T-helper 22 cell (primary cell): ENCODE results near the gene PAQR4.

Experiments
- DNase-seq: peaks from one replicate; pipeline ENCODE4 v3.0.0-alpha.2; 2020; ENCODE audit warnings: low read depth

The PAQR4 gene

DNA sequence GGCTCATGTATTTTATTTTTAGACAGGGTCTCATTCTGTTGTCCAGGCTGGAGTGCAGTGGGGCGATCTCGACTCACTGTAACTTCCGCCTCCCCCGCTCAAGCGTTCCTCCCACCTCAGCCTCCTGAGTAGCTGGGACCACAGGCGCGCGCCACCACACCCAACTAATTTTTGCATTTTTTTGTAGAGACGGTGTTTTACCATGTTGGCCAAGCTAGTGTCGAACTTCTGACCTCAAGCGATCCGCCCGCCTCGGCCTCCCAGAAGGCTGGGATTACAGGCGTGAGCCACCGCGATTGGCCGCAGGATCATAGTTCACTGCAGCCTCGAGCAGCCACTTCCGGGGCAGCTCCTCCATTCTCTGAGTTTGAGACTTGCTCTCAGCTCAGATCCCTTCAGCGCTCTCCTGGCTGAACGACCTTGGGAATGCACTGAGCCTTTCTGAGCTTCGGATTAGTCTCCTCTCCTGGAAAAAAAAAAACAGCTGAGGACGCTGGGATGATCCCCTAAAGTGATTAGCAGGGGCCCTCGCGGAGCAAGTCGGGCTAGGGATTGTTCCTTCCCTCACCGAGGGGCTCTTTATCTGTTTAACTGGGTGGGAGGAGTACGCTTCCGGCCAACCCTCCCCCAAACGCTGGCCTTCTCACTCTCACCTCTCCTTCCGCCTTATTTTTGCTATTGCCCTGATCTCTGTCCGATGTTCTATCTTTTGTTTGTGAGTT, 12.2 kb downstream of the PAQR4 start:
- no peak for DNase-seq

- no peak for DNase-seq
These were observed 12.7 kb downstream of the PAQR4 start for GRCh38 chr16:2981899-2982250.

- no peak for DNase-seq
These were observed 13.3 kb downstream of the PAQR4 start for GRCh38 chr16:2982402-2982801.

DNA sequence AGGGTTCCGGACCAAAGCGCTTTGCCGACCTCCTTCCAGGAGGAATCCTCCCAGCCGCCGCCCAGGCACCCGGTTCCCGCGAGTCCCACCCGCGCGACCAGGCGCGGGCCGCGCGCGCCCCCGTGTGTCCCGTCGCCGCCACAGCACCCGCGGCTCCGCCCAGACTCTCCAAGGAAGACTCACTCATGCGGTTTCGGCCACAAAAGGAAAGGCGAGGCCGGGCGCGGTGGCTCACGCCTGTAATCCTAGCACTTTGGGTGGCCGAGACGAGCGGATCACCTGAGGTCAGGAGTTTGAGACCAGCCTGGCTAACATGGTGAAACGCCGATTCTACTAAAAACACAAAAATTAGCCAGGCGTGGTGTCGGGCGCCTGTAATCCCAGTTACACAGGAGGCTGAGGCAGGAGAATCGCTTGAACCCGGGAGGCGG, 14.6 kb downstream of the PAQR4 start:
- DNase-seq, result no peak

DNA sequence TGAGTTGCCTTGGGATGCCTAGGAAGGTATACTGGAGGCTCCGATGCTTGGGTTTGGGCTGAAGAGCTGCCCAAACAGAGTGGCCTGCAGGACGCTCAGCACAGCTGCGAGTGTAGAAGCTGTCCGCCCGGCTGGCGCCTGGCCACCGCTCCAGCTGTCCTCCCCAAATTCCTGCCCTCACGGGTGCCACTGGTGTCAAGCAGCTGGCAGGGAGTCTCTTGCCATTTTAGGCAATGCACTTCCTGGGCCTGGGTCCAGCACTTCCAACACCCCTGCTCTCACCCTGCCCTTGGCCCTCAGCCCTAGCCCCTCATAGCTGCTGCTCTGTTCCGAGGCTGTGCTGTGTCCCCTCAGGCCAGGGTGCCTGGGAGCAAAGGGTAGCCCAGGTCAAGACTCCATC, 16.3 kb downstream of the PAQR4 start:
- DNase-seq, result no peak

DNA sequence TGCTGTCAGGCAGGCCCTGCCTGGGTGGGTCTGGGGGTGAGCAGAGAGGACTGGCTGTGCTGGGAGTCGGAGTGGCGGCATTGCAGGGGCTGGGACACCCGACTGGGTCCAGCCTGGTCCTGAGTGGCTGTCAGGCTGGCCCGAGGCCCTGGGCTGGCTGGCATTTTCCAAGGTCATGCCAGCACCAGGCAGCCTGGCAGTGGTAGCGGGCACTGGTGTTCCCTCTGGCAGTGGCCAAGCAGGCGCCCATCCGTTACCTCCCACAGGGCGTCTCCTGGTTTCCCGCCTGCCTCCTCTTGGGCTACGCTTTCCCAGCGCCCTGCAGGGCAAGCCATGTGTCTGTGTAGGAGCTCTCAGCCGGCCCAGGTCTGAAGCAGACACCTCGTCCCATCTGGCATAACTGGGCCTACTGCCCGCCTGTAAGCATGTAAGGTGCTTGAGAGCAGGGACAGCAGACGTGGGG, 16.8 kb downstream of the PAQR4 start:
- no peak for DNase-seq

GRCh38 chr16:2986623-2987188, 17.6 kb downstream of the PAQR4 start:
- DNase-seq, result no peak

- no peak for DNase-seq
These were observed 18.1 kb downstream of the PAQR4 start for GRCh38 chr16:2987286-2987685.

DNA sequence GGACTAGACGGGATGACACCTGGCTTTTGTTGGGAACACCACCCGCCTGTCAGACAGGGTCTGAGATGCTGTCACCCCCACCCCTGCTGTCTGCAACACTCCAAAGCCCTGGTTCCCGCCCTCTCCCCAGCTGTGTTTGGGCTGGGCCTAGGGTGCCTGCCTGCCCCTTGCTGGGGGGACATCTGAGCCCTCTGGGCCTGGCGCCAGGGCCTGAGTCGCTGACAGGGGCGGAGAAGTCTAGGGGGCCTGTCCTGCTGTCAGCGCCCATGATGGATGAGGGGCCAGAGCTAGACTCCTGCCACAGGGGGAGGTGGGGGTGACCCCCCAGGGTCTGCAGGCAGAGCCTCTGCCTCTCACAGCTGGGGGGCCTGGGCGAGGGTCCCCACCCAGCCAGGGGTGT, 18.7 kb downstream of the PAQR4 start:
- no peak for DNase-seq

GRCh38 chr16:2988590-2989099, 19.5 kb downstream of the PAQR4 start:
- no peak for DNase-seq

GRCh38 chr16:2990891-2991290, 21.7 kb downstream of the PAQR4 start:
- DNase-seq, result no peak

GRCh38 chr16:2991566-2992261, 22.6 kb downstream of the PAQR4 start:
- DNase-seq, result no peak

GRCh38 chr16:2992383-2993081, 23.4 kb downstream of the PAQR4 start:
- no peak for DNase-seq

GRCh38 chr16:2996298-2996697, 27.1 kb downstream of the PAQR4 start:
- DNase-seq, result no peak

GRCh38 chr16:2999929-3000328, 30.8 kb downstream of the PAQR4 start:
- DNase-seq, result no peak

DNA sequence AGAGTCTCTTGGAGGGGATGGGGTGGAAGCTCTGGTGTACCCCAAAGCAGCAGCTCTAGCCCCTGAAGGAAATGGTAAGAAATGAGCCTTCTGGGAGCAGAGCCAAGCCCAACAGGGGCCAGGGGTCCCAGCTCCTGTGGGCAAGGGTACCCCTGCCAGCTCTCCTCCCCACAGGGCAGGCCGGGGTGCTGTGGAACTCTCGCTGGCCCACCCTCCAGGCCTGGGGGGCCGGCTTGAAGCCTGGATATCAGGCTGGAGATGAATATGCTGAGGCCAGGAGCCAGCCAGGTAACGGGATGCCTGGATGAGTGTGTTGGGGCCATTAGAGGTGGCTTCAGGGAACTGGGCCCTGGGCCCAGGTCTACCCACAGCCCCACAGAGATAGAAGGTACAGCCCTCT, 31.4 kb downstream of the PAQR4 start:
- DNase-seq, result no peak

GRCh38 chr16:3001316-3001715, 32.2 kb downstream of the PAQR4 start:
- DNase-seq, result no peak

DNA sequence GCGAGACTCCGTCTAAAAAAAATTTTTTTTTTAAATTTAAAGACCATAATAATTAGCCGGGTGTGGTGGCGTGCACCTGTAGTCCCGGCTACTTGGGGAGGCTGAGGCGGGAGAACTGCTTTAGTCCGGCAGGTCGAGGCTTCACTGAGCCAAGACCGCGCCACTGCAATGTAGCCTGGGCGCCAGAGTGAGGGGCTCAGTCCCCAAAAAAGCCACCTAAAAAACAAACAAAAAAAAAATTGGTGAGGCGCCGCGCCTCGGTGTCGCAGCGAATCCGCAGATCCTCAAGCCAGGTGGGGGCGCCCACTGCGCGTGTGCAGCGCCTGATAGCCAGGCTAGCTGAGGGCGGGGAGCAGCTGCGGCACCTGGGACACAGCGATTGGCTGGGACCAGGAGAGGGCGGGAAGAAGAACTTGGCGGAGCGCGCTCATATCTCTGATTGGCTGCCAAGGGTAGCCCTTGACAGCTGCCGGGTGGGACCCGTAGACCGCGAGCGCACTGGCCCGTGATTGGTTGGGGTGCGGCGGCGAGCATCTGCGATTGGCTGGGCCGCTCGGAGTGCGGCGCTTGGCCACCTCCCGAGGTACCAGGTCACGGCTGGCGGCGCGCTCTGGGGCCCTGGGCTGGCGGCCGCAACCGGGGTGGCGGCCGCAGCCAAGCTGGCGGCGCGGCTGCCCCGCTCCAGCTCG, 34.6 kb downstream of the PAQR4 start:
- peak; percentile 97 for DNase-seq

- DNase-seq, result no peak
These were observed 35.2 kb downstream of the PAQR4 start for GRCh38 chr16:3004319-3004718.

DNA sequence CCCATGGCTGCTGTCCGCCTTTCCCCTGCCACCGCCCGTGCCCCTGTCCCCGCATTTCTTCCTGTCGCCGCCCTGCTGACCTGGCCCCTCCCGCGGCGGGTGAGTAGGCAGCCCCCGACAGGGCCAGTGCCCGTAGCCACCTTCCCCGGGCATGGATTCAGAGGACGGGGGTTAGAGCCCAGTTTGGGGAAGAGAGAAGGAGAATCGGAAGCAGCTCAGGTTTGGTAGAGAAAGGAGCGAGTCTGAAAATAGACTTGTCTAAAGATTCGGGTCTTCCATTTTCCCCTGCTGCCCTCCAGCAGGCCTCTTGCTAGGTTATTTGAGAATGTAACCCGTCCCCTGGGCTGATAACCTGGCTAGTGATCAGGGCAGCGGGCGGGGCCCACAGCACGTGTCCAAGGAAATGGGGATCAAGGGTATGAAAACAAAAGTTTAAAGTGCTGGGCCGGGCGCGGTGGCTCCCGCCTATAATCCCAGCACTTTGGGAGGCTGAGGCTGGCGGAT, 35.7 kb downstream of the PAQR4 start:
- no peak for DNase-seq

DNA sequence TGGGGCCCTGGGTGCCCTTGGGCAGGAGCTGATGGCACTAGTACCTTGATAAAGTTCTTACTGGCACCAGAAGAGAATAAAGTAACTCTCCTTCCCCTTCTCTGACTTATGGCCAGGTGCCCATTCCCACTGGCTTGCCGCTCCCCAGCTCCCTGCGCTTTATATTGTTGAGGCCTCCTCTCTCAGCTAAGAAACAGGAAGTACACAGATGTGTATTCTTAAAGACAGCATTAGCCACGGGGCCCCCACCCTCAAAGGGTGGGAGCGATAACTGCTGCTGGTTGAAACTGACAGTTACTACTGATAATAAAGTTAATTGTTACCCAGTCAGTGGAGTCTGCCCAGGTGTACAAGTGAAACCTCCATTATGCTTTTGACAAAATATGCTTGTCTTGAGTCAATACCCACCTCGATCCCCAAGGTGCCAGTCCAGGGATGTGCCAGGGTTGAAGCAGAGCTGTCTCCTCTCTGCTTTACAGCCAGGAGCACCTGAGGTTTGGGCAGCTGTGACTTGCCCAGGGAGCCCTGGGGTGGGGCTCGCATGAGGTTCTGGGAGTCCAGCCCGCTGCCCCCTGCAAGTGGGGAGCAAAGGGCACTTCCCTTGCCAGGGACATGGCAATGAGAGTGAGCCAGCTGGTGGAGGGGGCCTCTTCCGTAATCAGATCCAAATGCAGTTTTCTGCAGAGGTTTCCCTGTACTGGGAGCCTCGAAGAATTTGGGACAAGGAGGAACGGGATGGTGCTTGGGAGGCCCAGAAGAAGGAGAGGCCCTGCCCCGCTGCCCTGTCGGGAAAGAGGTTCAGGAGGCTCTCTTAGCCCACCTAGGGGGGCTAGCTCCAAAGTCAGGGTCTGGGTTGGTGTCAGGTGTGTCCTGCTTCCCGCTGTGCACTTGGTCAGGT, 38.2 kb downstream of the PAQR4 start:
- no peak for DNase-seq
